NT2/D1 (cell line): ENCODE measurements around the gene FAM9C.

Experiments used
- SUZ12 ChIP-seq: IDR thresholded peaks from 2 replicates; pipeline ENCODE4 v1.6.1; 2011; ENCODE audit not compliant: insufficient read length, insufficient read depth; ENCODE audit errors: extremely low read depth
- ZNF274 ChIP-seq: IDR thresholded peaks from 2 replicates; pipeline ENCODE4 v1.6.1; 2011; ENCODE audit warnings: mild to moderate bottlenecking, low read depth, low read length

GRCh38 chrX:13051529-13052172, 7.2 kb upstream of the FAM9C start:
- no peak for TF ChIP-seq ZNF274
- no peak for TF ChIP-seq SUZ12
